Esophagus (tissue), 2 donors: ENCODE results near the gene TTC28. TPM values are rescaled to one million over a fixed set of nuclear protein-coding genes. Genes with fewer than 3 reads are reported as not detected.

Source experiments
- H3K27ac ChIP-seq, 2 donors: one replicate each; pipeline ENCODE4 v1.5.1; 2013; ENCODE audit warnings: low read depth in 2 of 2, mild to moderate bottlenecking in 2 of 2, inconsistent platforms in 1 of 2, low read length in 1 of 2, moderate library complexity in 1 of 2
- H3K27me3 ChIP-seq, 2 donors: one replicate each; pipeline ENCODE4 v1.6.1; 2013; ENCODE audit warnings: low read length in 2 of 2, control low read depth in 1 of 2, mild to moderate bottlenecking in 1 of 2; ENCODE audit not compliant: insufficient read depth in 2 of 2, control insufficient read depth in 1 of 2
- H3K36me3 ChIP-seq, 2 donors: one replicate each; pipeline ENCODE4 v1.6.1; 2013; ENCODE audit warnings: low read length in 1 of 2; ENCODE audit not compliant: control insufficient read depth in 2 of 2, insufficient read depth in 2 of 2
- H3K4me1 ChIP-seq, 2 donors: one replicate each; pipeline ENCODE4 v1.6.1; 2013; ENCODE audit warnings: low read length in 1 of 2; ENCODE audit not compliant: control insufficient read depth in 2 of 2, insufficient read depth in 2 of 2
- H3K4me3 ChIP-seq, 2 donors: one replicate each; pipeline ENCODE4 v1.5.1; 2013; ENCODE audit warnings: low read length in 2 of 2, mild to moderate bottlenecking in 2 of 2, low read depth in 1 of 2, moderate library complexity in 1 of 2
- H3K9me3 ChIP-seq, 2 donors: one replicate each; pipeline ENCODE4 v1.6.1; 2013; ENCODE audit warnings: mild to moderate bottlenecking in 2 of 2, low read depth in 1 of 2, low read length in 1 of 2, moderate library complexity in 1 of 2; ENCODE audit not compliant: control insufficient read depth in 2 of 2, insufficient read depth in 1 of 2
- WGBS, 2 donors: extraction: QIAGEN DNeasy Blood & Tissue Kit; methylation state at CpG; one replicate each; pipeline ENCODE4 v1.1.7; 2013; 5-methylcytosine and 5-hydroxymethylcytosine counted together
- polyA plus RNA-seq, 2 donors: library from polyadenylated mRNA; stranded (reverse); fragments of 200-250 nt; gene quantifications; one replicate each; pipeline ENCODE4 v1.2.3, GENCODE V29; 2013
- donor health status: healthy with polysubstance abuse.
- donor health status: Bipolar disorder and iron deficiency.

The TTC28 gene
- polyA plus RNA-seq, 2 donors: 1.4 to 2.6 TPM

GRCh38 chr22:27930331-27931060 is 749.1 kb downstream of the TTC28 start:
- 47 to 76% methylated on average over 3 of the region's 3 CpGs for WGBS, 2 donors
- Histone ChIP-seq H3K36me3 (no peaks in the 10 kb centered on the region), H3K4me3 (no peak overlapping the region), H3K9me3 (no peaks in the 10 kb centered on the region), H3K4me1 (no peaks in the 10 kb centered on the region), H3K27ac (no peak overlapping the region), H3K27me3 (no peaks in the 10 kb centered on the region)

Other genes starting within 250 kb of the TTC28 start
- 10 to 100 TPM; 11.2 to 14.8 TPM for gene CHEK2, start 62.0 kb upstream of the TTC28 start, polyA plus RNA-seq
- gene HSCB, start 62.2 kb upstream of the TTC28 start, polyA plus RNA-seq: 10 to 100 TPM; 10.4 to 11.4 TPM
- 1 to 10 TPM; 4.8 to 7.5 TPM for gene CCDC117, start 92.9 kb upstream of the TTC28 start, polyA plus RNA-seq
- 10 to 100 TPM; 30.5 to 84.1 TPM for gene XBP1, start 120.7 kb upstream of the TTC28 start, polyA plus RNA-seq
- 1 to 10 TPM; 1.6 to 2.8 TPM for gene ZNRF3, start 203.7 kb upstream of the TTC28 start, polyA plus RNA-seq